CD4-positive, alpha-beta T cell (primary cell): ENCODE measurements around the gene ACSL3. TPM values are rescaled to one million over a fixed set of nuclear protein-coding genes. Genes with fewer than 3 reads are reported as not detected.
"Not testable (repeated sequence)": the region's sequence is repeated elsewhere in the genome, so short reads cannot be mapped to it uniquely, and the experiment has no call there.

Source experiments
- ATAC-seq: fragments of 200-7000 bp; cut with Tn5 transposase; one replicate; pipeline ENCODE4 v1.10.0; 2022; ENCODE audit warnings: mild to moderate bottlenecking; ENCODE audit not compliant: poor library complexity
- CTCF ChIA-PET: fragments of 350-600 bp; sonication (Branson Sonifier 250); formaldehyde crosslinking; loops from one replicate; lab custom pipeline; 2021; ENCODE audit warnings: antibody characterized with exemption, inconsistent platforms; lab: Charles Lee
- POLR2A ChIA-PET: fragments of 350-600 bp; sonication (Branson Sonifier 250); formaldehyde crosslinking; loops from one replicate; lab custom pipeline; 2021; ENCODE audit warnings: antibody characterized with exemption, inconsistent platforms; lab: Charles Lee
- DNase-seq, 14 experiments: peaks; one replicate each; pipeline ENCODE4 v3.0.0-alpha.2; 2013 to 2020; ENCODE audit warnings: mixed read lengths in 2 of 14
- H3K27ac ChIP-seq, 2 donors: one replicate each; pipeline versions ENCODE4 v1.5.1 to v1.7.0; 2013; ENCODE audit warnings: low read length in 2 of 2, low read depth in 1 of 2, mild to moderate bottlenecking in 1 of 2
- H3K27me3 ChIP-seq, 2 experiments: 1 replicate in 1 of 2; 2 replicates in 1 of 2; pipeline versions ENCODE4 v1.6.1 to v1.7.0; 2013; ENCODE audit warnings: low read length in 2 of 2, control low read depth in 1 of 2, mild to moderate bottlenecking in 1 of 2, moderate library complexity in 1 of 2; ENCODE audit not compliant: insufficient read depth in 2 of 2, control insufficient read depth in 1 of 2
- H3K36me3 ChIP-seq: one replicate; pipeline ENCODE4 v1.6.1; 2013; ENCODE audit warnings: low read length, control low read depth; ENCODE audit not compliant: insufficient read depth
- H3K4me1 ChIP-seq: one replicate; pipeline ENCODE4 v1.6.1; 2013; ENCODE audit warnings: low read length, control low read depth; ENCODE audit not compliant: insufficient read depth
- H3K4me3 ChIP-seq: one replicate; pipeline ENCODE4 v1.5.1; 2013; ENCODE audit warnings: mild to moderate bottlenecking, low read length, moderate library complexity
- H3K9me3 ChIP-seq, 2 experiments: 1 replicate in 1 of 2; 2 replicates in 1 of 2; pipeline versions ENCODE4 v1.6.1 to v1.7.0; 2013; ENCODE audit warnings: low read length in 2 of 2, mild to moderate bottlenecking in 2 of 2, control low read depth in 1 of 2, moderate library complexity in 1 of 2; ENCODE audit not compliant: control insufficient read depth in 1 of 2, insufficient read depth in 1 of 2
- H3K27ac Mint-ChIP-seq: one replicate; pipeline ENCODE4 v1.8.0; 2020; ENCODE audit warnings: mixed read lengths
- H3K27me3 Mint-ChIP-seq: one replicate; pipeline ENCODE4 v1.8.0; 2021; ENCODE audit warnings: mixed read lengths
- H3K36me3 Mint-ChIP-seq: one replicate; pipeline ENCODE4 v1.8.0; 2021; ENCODE audit warnings: low read depth, mixed read lengths
- H3K4me1 Mint-ChIP-seq: one replicate; pipeline ENCODE4 v1.8.0; 2021; ENCODE audit warnings: low read depth, mixed read lengths
- H3K4me3 Mint-ChIP-seq: one replicate; pipeline ENCODE4 v1.8.0; 2020; ENCODE audit warnings: mild to moderate bottlenecking, mixed read lengths
- H3K9me3 Mint-ChIP-seq: one replicate; pipeline ENCODE4 v1.8.0; 2020; ENCODE audit warnings: mixed read lengths
- CTCF ChIP-seq: fragments of 200-600 bp; IDR thresholded peaks from one replicate; pipeline ENCODE4 v1.8.0; 2022; ENCODE audit warnings: antibody characterized with exemption, mild to moderate bottlenecking
- intact Hi-C, 2 experiments: fragments of 100-400 bp; cut with DNase I in 1 of 2; cut with micrococcal nuclease in 1 of 2; formaldehyde crosslinking; loops; one replicate each; pipeline versions ENCODE4 v1.15.1 to v1.9.0; 2023 to 2025; cut with DNase I, micrococcal nuclease
- total RNA-seq, 174 experiments: library from RNA in 2 of 174; stranded (reverse) in 2 of 174; gene quantifications; one replicate each; pipeline ENCODE4 v1.2.3 and lab custom pipeline; 2021 to 2026

Gene ACSL3
- total RNA-seq, 2 experiments from 2014 or later = 65.5 to 66.6 TPM

- no peaks in the 10 kb centered on the region for H3K9me3 ChIP-seq
- intact Hi-C loops = no loop called here
- ChIA-PET CTCF (no interaction called here), POLR2A (no interaction called here)
- H3K27me3 ChIP-seq = peaks cover 0 to 2% of the 10 kb centered on the region in 2 experiments
- H3K36me3 Mint-ChIP-seq = no peaks in the 10 kb centered on the region
- peaks cover 7% of the 10 kb centered on the region for H3K4me1 Mint-ChIP-seq
- H3K4me1 ChIP-seq = no peaks in the 10 kb centered on the region
- H3K27ac ChIP-seq = no peak overlapping the region
- DNase-seq (peak in 2 of 14 experiments; percentile 47 to 59), ATAC-seq (no peak)
- no peak overlapping the region for H3K27ac Mint-ChIP-seq
- peaks cover 17% of the 10 kb centered on the region for H3K27me3 Mint-ChIP-seq
- TF ChIP-seq CTCF = no peak
- no peak overlapping the region for H3K4me3 Mint-ChIP-seq
- no peak overlapping the region for H3K4me3 ChIP-seq
- H3K36me3 ChIP-seq = no peaks in the 10 kb centered on the region
- no peaks in the 10 kb centered on the region for H3K9me3 Mint-ChIP-seq
These were observed 16.5 kb upstream of the ACSL3 start for GRCh38 chr2:222844323-222844722.

GRCh38 chr2:222845314-222845713, 15.5 kb upstream of the ACSL3 start:
- peaks cover 17% of the 10 kb centered on the region for H3K27me3 Mint-ChIP-seq
- H3K27me3 ChIP-seq, H3K9me3 ChIP-seq, H3K9me3 Mint-ChIP-seq, H3K4me3 ChIP-seq, H3K27ac Mint-ChIP-seq, H3K4me3 Mint-ChIP-seq, POLR2A ChIA-PET, H3K36me3 ChIP-seq, H3K4me1 ChIP-seq, intact Hi-C loops, H3K27ac ChIP-seq, DNase-seq, ATAC-seq, CTCF ChIA-PET, H3K4me1 Mint-ChIP-seq, H3K36me3 Mint-ChIP-seq: not testable (repeated sequence)

GRCh38 chr2:222846003-222846402, 14.8 kb upstream of the ACSL3 start:
- ChIA-PET POLR2A (no interaction called here), CTCF (no interaction called here)
- no peak overlapping the region for H3K27ac Mint-ChIP-seq
- H3K9me3 ChIP-seq = no peaks in the 10 kb centered on the region
- H3K27me3 ChIP-seq = peaks cover 0 to 2% of the 10 kb centered on the region in 2 experiments
- H3K27ac ChIP-seq = no peak overlapping the region
- no peaks in the 10 kb centered on the region for H3K4me1 ChIP-seq
- TF ChIP-seq CTCF = no peak
- peaks cover 7% of the 10 kb centered on the region for H3K4me1 Mint-ChIP-seq
- H3K27me3 Mint-ChIP-seq = peaks cover 17% of the 10 kb centered on the region
- no peaks in the 10 kb centered on the region for H3K36me3 ChIP-seq
- ATAC-seq = no peak
- H3K36me3 Mint-ChIP-seq = no peaks in the 10 kb centered on the region
- intact Hi-C loops = no loop called here
- no peak overlapping the region for H3K4me3 Mint-ChIP-seq
- H3K9me3 Mint-ChIP-seq = no peaks in the 10 kb centered on the region
- no peak for DNase-seq
- H3K4me3 ChIP-seq = no peak overlapping the region

- H3K27me3 Mint-ChIP-seq = peaks cover 17% of the 10 kb centered on the region
- H3K4me1 ChIP-seq, CTCF ChIA-PET, H3K4me3 ChIP-seq, DNase-seq, H3K27me3 ChIP-seq, H3K9me3 Mint-ChIP-seq, H3K36me3 Mint-ChIP-seq, ATAC-seq, H3K36me3 ChIP-seq, H3K27ac ChIP-seq, intact Hi-C loops, H3K9me3 ChIP-seq, H3K4me3 Mint-ChIP-seq, H3K4me1 Mint-ChIP-seq, H3K27ac Mint-ChIP-seq, POLR2A ChIA-PET: not testable (repeated sequence)
These were observed 12.8 kb upstream of the ACSL3 start for GRCh38 chr2:222848031-222848430.
